NCI-H2171 (cell line): ENCODE data around the gene R3HDM4.
"Not testable (repeated sequence)": the region's sequence is repeated elsewhere in the genome, so short reads cannot be mapped to it uniquely, and the experiment has no call there.

Source experiments
- DNase-seq: peaks from one replicate; lab custom pipeline; 2025; lab: John Stamatoyannopoulos, UW

The R3HDM4 gene

DNA sequence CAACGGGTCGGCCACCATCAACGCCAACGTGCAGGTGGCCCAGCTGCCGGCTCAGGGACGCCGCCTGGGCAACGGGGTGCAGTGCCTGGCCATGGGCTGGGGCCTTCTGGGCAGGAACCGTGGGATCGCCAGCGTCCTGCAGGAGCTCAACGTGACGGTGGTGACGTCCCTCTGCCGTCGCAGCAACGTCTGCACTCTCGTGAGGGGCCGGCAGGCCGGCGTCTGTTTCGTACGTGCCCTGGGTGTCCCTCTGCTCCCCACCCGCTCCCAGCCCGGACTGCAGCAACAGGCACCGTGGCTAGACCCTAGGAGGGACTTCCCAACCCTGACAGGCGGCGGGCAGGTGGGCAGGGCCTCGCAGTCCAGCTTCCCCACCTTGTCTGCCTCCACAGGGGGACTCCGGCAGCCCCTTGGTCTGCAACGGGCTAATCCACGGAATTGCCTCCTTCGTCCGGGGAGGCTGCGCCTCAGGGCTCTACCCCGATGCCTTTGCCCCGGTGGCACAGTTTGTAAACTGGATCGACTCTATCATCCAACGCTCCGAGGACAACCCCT lies 57.4 kb downstream of the R3HDM4 start:
- DNase-seq: no peak

DNA sequence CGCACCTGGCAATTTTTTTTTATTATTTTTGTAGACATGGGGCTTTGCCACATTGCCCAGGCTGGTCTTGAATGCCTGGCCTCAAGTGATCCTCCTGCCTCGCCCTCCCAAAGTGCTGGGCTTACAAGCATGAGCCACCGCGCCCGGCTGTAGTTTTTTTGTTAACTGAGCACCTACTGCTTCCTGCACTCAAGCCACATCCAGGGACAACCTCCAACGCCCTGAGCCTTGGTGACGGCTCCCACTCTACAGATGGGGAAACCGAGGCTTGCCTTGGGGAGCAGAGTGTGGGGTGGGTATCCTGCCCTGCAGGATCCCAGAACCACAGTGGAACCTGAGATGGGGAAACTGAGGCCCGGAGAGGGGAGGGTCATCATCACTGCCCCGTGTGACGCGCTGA lies 57.9 kb downstream of the R3HDM4 start:
- no peak for DNase-seq

DNA sequence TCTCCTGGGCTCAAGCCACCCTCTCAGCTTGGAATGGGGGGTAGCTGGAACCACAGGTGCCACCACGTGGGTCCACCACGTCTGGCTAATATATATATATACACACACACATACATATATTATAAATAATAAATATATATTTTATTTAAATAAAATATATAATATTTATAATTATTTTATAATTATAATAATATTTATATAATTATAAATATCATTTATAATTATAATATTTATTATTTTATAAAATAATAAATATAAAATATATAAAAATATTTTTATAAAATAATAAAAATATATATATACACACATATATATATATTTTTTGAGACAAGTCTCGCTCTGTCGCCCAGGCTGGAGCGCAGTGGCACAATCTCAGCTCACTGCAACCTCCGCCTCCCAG lies 58.5 kb downstream of the R3HDM4 start:
- no peak for DNase-seq

DNA sequence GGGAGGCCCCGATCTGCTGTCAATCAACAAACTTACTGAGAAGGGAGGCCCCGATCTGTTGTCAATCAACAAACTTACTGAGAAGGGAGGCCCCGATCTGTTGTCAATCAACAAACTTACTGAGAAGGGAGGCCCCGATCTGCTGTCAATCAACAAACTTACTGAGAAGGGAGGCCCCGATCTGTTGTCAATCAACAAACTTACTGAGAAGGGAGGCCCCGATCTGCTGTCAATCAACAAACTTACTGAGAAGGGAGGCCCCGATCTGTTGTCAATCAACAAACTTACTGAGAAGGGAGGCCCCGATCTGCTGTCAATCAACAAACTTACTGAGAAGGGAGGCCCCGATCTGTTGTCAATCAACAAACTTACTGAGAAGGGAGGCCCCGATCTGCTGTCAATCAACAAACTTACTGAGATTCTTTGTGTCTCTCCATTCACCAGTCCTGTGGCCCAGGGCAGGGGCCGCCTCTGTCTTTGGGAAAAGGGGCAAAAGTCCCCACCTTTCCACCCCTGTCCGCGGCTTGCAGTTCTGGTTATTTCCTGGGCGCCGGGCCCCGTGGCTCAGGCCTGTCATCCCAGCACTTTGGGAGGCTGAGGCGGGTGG lies 59.3 kb downstream of the R3HDM4 start:
- not testable (repeated sequence) for DNase-seq

DNA sequence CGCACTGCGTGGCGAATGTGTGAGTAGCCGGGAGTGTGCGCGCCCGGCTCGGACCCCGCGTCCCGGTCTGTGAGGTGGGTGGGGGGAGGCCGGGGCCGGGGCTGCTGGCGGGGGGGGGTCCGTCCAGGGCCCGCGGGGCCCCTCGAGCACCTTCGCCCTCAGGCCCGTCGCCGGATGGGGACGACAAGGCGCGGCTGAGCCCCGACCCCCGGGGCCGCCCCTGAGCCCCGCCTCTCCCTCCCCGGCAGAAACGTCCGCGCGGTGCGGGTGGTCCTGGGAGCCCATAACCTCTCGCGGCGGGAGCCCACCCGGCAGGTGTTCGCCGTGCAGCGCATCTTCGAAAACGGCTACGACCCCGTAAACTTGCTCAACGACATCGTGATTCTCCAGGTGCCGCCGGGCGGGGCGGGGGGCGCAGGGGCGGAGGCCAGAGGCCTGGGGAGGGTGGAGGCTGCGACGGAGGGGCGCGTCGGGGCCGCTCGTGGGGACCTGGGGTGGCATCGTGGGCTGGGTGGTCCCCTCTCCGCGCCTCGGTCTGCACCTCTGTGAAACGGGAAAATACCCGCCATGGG lies 59.9 kb downstream of the R3HDM4 start:
- no peak for DNase-seq

DNA sequence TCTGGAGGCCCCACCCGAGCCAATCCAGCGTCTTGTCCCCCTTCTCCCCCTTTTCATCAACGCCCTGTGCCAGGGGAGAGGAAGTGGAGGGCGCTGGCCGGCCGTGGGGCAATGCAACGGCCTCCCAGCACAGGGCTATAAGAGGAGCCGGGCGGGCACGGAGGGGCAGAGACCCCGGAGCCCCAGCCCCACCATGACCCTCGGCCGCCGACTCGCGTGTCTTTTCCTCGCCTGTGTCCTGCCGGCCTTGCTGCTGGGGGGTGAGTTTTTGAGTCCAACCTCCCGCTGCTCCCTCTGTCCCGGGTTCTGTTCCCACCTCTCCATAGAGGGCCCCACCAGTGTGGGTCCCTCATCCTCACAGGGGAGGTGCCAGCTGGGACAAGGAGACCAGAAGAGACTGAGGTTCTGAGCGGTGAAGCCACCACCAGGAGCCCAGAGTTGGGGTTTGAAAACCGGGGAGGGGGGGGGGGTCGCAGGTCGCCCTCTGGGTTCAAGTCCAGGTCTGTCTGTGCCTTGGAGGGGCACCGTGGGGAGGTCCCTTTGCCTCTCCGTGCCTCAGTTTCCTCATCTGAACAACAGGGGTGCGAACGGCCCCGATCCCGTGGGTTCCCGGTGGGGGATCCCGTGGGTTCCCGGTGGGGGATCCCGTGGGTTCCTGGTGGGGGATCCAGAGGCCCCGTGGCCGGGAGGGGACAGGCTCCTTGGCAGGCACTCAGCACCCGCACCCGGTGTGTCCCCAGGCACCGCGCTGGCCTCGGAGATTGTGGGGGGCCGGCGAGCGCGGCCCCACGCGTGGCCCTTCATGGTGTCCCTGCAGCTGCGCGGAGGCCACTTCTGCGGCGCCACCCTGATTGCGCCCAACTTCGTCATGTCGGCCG lies 60.6 kb downstream of the R3HDM4 start, which contains the start of gene ELANE:
ELANE (plus strand) TSS at position 168 of the 878 bp plus-strand sequence; CDS start at position 194, 26 bp downstream.
- no peak for DNase-seq

DNA sequence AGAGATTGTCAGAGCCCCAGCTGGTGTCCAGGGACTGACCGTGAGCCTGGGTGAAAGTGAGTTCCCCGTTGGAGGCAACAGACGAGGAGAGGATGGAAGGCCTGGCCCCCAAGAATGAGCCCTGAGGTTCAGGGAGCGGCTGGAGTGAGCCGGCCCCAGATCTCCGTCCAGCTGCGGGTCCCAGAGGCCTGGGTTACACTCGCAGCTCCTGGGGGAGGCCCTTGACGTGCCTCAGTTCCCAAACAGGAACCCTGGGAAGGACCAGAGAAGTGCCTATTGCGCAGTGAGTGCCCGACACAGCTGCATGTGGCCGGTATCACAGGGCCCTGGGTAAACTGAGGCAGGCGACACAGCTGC lies 62.1 kb downstream of the R3HDM4 start:
- no peak for DNase-seq

DNA sequence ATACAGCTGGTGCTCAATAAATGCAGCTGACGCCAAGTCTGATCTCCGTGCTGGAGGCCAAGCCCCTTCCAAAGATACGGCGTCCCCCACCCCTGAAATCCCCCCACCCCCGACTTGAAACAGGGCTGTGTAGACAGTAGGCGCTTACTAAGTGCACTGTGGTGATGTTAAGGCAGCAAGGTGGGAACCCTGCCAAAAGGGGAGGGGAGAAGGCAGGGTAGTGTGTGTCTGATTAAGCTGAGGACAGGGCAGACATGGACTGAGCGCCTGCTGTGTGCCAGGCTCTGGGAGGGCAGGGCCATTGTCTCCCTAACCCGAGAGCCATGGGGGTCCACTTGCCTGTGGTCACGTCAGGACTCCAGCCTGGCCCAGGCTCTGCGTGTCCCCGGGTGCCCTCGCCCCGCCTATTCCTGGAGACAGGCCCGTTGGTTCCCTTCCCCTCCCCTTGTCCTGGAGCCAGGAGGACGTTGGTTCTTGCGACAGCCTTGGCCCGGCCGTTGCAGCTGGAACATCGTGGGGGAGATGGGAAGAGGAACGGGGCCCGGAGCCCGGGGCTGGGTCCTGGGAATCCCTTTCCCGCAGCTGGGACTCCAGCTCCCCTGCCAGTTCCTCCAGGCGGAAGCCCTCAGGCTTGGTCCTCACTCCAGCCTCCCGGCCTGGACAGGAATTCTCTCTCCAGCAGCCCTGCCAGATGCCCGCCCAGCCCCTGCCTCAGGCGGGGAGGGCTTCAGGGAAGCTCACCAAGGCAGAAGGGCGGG lies 62.6 kb downstream of the R3HDM4 start:
- no peak for DNase-seq

DNA sequence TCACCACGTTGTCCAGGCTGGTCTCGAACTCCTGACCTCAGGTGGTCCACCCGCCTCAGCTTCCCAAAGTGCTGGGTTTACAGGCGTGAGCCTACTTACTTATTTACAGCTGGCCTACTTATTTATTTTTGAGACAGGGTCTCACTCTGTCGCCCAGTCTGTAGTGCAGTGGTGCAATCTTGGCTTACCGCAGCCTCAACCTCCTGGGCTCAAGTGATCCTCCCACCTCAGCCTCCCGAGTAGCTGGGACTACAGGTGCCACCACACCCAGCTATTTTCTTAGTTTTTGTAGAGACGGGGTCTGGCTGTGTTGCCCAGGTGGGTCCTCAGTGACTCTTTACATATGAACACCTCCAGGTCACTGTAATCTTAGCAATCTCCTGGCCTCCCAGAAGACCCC lies 63.8 kb downstream of the R3HDM4 start:
- not testable (repeated sequence) for DNase-seq

DNA sequence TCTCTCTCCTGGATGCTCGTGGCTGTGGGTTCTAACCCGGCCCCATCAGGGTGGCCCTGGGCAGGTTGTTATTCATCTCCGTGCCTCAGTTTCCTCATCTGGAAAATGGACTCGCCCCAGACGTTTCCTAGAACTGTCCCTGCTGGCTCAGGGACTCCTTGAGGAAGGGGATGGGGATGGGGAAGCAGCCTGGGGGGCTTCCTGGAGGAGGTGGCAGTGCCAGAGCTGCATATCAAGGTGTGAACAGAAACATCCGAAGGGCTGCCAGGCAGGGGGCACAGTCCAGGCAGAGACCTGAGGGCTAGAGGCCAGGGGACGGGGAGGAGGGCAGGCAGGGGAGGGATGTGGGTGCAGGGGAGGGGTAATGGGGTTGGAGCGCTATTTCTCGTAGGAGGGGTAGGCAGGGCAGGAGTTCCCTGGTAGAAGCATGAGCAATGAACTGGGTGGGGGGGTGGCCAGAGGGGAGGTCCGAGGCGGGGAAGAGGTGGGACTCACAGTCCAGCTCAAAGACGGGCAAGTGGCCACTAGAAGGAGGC lies 64.6 kb downstream of the R3HDM4 start:
- no peak for DNase-seq
